OCI-LY7 (cell line): Measurements from ENCODE around the gene FABP1.

Experiments
- CTCF ChIP-seq: fragments of 200-600 bp; sonication (generic); conservative IDR thresholded peaks from 2 replicates; pipeline ENCODE4 v1.5.1; 2014; ENCODE audit warnings: mild to moderate bottlenecking, antibody characterized with exemption, low read length, moderate library complexity, mixed read lengths
- EZH2phosphoT487 ChIP-seq: fragments of 200-600 bp; sonication (generic); IDR thresholded peaks from 2 replicates; pipeline ENCODE4 v1.6.1; 2018; ENCODE audit warnings: low read depth, borderline replicate concordance, mild to moderate bottlenecking, mixed run types, antibody characterized with exemption, low read length, moderate library complexity, mixed read lengths

GRCh38 chr2:88081924-88082608 lies 45.8 kb downstream of the FABP1 start:
- TF ChIP-seq CTCF (no peak), EZH2phosphoT487 (no peak)
